DOHH2 (cell line): ENCODE data around the gene ZNF483.

ENCODE experiments used
- CTCF ChIP-seq: fragments of 200-600 bp; sonication (generic); IDR thresholded peaks from one replicate; pipeline ENCODE4 v1.5.1; 2014; ENCODE audit warnings: antibody characterized with exemption, mild to moderate bottlenecking, low read depth, low read length; ENCODE audit not compliant: poor library complexity, severe bottlenecking
- EZH2phosphoT487 ChIP-seq: fragments of 200-600 bp; sonication (generic); IDR thresholded peaks from 2 replicates; pipeline ENCODE4 v1.6.1; 2017; ENCODE audit warnings: borderline replicate concordance, mild to moderate bottlenecking, antibody characterized with exemption, low read length, moderate library complexity, mixed read lengths

GRCh38 chr9:111527347-111527746 is 2.4 kb downstream of the ZNF483 start:
- no peak for TF ChIP-seq CTCF
- TF ChIP-seq EZH2phosphoT487, result no peak
